Suprapubic skin (tissue), 3 donors: ENCODE measurements around the gene NFIA.

Source experiments
- POLR2A ChIP-seq, 2 donors: fragments of 450-650 bp; IDR thresholded peaks; one replicate each; pipeline ENCODE4 v1.6.1; 2017; ENCODE audit warnings: antibody characterized with exemption in 2 of 2, mild to moderate bottlenecking in 2 of 2, moderate library complexity in 2 of 2
- TF ChIP-seq, protein P1 (sequence below), 2 donors: fragments of 200-600 bp in 1 of 2; fragments of 450-650 bp in 1 of 2; sonication (generic) in 1 of 2; IDR thresholded peaks; one replicate each; pipeline ENCODE4 v1.5.1; 2016 to 2019; ENCODE audit warnings: antibody characterized with exemption in 2 of 2, mild to moderate bottlenecking in 1 of 2, moderate library complexity in 1 of 2

DNA sequence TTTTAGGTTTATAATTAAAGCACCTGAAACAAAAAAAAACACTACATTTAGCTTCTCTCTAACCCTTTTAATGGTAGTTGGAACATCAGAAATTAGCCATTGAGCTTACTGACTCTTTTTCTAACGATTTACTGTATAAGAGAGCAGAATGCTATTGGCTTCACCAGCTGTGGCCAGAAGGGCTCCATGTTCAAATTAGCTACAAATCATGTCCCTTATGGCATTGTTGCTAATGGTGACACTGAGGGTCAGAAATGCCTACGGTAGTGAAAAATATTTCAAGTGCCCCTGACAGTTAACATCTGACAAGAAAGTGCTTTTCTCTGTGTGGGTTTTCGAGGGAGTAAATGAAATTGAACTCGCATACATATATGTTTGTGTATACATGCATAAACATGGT lies 232.7 kb downstream of the NFIA start:
- no peak for TF ChIP-seq POLR2A (IDR thresholded peaks at IDR 0.05)
- TF ChIP-seq, protein P1, sequence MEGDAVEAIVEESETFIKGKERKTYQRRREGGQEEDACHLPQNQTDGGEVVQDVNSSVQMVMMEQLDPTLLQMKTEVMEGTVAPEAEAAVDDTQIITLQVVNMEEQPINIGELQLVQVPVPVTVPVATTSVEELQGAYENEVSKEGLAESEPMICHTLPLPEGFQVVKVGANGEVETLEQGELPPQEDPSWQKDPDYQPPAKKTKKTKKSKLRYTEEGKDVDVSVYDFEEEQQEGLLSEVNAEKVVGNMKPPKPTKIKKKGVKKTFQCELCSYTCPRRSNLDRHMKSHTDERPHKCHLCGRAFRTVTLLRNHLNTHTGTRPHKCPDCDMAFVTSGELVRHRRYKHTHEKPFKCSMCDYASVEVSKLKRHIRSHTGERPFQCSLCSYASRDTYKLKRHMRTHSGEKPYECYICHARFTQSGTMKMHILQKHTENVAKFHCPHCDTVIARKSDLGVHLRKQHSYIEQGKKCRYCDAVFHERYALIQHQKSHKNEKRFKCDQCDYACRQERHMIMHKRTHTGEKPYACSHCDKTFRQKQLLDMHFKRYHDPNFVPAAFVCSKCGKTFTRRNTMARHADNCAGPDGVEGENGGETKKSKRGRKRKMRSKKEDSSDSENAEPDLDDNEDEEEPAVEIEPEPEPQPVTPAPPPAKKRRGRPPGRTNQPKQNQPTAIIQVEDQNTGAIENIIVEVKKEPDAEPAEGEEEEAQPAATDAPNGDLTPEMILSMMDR (IDR thresholded peaks at IDR 0.05) = no peak
